GM12878 (cell line): ENCODE data around the gene PDE12. TPM values are rescaled to one million over a fixed set of nuclear protein-coding genes. Genes with fewer than 3 reads are reported as not detected.

ENCODE experiments used
- ATAC-seq: fragments of 200-7000 bp; cut with Tn5 transposase; 3 replicates; pipeline ENCODE4 v1.9.1; 2020; ENCODE audit warnings: mild to moderate bottlenecking, moderate library complexity
- BruUV-seq: library from RNA; stranded (reverse); fragments of 400-500 nt; replicated peaks from 2 replicates; lab custom pipeline; 2021; lab: Mats Ljungman, UMichigan
- CTCF ChIA-PET: fragments of 300-600 bp; sonication (Branson Sonifier 250); formaldehyde crosslinking; extraction: SDS; loops from one replicate; lab custom pipeline; 2021; ENCODE audit warnings: inconsistent platforms; lab: Yijun Ruan, JAX
- POLR2A ChIA-PET: fragments of 350-600 bp; formaldehyde crosslinking; extraction: SDS; loops from one replicate; lab custom pipeline; 2021; ENCODE audit warnings: inconsistent platforms; lab: Charles Lee
- RAD21 ChIA-PET: fragments of 300-600 bp; sonication (Branson Sonifier 250); formaldehyde crosslinking; loops from one replicate; lab custom pipeline; 2023; ENCODE audit warnings: antibody characterized with exemption; ENCODE audit not compliant: unreplicated experiment; lab: Charles Lee
- SMC1A ChIA-PET: fragments of 300-600 bp; sonication (Branson Sonifier 250); formaldehyde crosslinking; loops from one replicate; lab custom pipeline; 2023; ENCODE audit not compliant: unreplicated experiment, uncharacterized antibody; lab: Charles Lee
- DNase-seq: peaks from one replicate; pipeline ENCODE4 v3.0.0-alpha.2; 2011; ENCODE audit warnings: low read depth, low spot score
- FAIRE-seq: peaks from 3 replicates; lab custom pipeline; 2011; peaks lifted over from hg19 to GRCh38; lab: Jason Lieb, UNC
- H2AFZ ChIP-seq: 2 replicates; pipeline ENCODE4 v1.6.0; 2011; ENCODE audit warnings: low read depth, low read length, control low read depth; ENCODE audit not compliant: control insufficient read depth
- H3K27ac ChIP-seq: 2 replicates; pipeline ENCODE4 v1.5.1; 2011; ENCODE audit warnings: control low read depth; ENCODE audit not compliant: control insufficient read depth, insufficient read depth
- H3K27me3 ChIP-seq, 2 experiments: replicated peaks in 1 of 2; 2 replicates each; pipeline versions ENCODE4 v1.6.0 to v1.6.1; 2011; ENCODE audit warnings: low read length in 1 of 2; ENCODE audit not compliant: control insufficient read depth in 2 of 2, insufficient read depth in 2 of 2
- H3K36me3 ChIP-seq, 2 experiments: 2 replicates each; pipeline ENCODE4 v1.5.1; 2011; ENCODE audit warnings: low read length in 1 of 2; ENCODE audit not compliant: control insufficient read depth in 2 of 2, insufficient read depth in 2 of 2
- H3K4me1 ChIP-seq: 2 replicates; pipeline ENCODE4 v1.6.1; 2011; ENCODE audit warnings: mild to moderate bottlenecking, low read length, moderate library complexity, mixed read lengths; ENCODE audit not compliant: control insufficient read depth, insufficient read depth
- H3K4me2 ChIP-seq: 2 replicates; pipeline ENCODE4 v1.6.0; 2011; ENCODE audit warnings: control low read depth; ENCODE audit not compliant: control insufficient read depth, insufficient read depth
- H3K4me3 ChIP-seq: fragments of 200-600 bp; sonication (generic); 2 replicates; pipeline ENCODE4 v1.5.1; 2016
- H3K79me2 ChIP-seq: 2 replicates; pipeline ENCODE4 v1.6.0; 2011; ENCODE audit warnings: low read length; ENCODE audit not compliant: control insufficient read depth, insufficient read depth
- H3K9ac ChIP-seq: 2 replicates; pipeline ENCODE4 v1.8.0; 2011; ENCODE audit warnings: low read length, control low read depth, mixed read lengths; ENCODE audit not compliant: control insufficient read depth, insufficient read depth
- H3K9me3 ChIP-seq: replicated peaks from 3 replicates; pipeline ENCODE4 v1.5.1; 2011; ENCODE audit warnings: mild to moderate bottlenecking, low read length; ENCODE audit not compliant: control insufficient read depth, insufficient read depth
- H4K20me1 ChIP-seq: 2 replicates; pipeline ENCODE4 v1.6.0; 2011; ENCODE audit not compliant: control insufficient read depth, insufficient read depth
- CHD1 ChIP-seq: IDR thresholded peaks from 2 replicates; pipeline ENCODE4 v1.6.1; 2012; ENCODE audit warnings: low read depth, low read length, improper control_type of control experiment
- MEF2B ChIP-seq: fragments of 450-650 bp; IDR thresholded peaks from 2 replicates; pipeline ENCODE4 v1.6.1; 2018; ENCODE audit warnings: mild to moderate bottlenecking, moderate library complexity; ENCODE audit not compliant: partially characterized antibody, poor library complexity, severe bottlenecking
- STAT1 ChIP-seq: fragments of 450-650 bp; conservative IDR thresholded peaks from 2 replicates; pipeline ENCODE4 v1.6.1; 2014; ENCODE audit warnings: antibody characterized with exemption, mild to moderate bottlenecking
- WRNIP1 ChIP-seq: IDR thresholded peaks from 2 replicates; pipeline ENCODE4 v1.6.1; 2011; ENCODE audit warnings: low read depth, low read length, improper control_type of control experiment, borderline replicate concordance
- ZNF217 ChIP-seq: fragments of 450-650 bp; IDR thresholded peaks from 2 replicates; pipeline ENCODE4 v1.6.1; 2017; ENCODE audit warnings: antibody characterized with exemption, mild to moderate bottlenecking
- ZNF687 ChIP-seq: fragments of 450-650 bp; IDR thresholded peaks from 2 replicates; pipeline ENCODE4 v1.6.1; 2017; ENCODE audit warnings: mild to moderate bottlenecking, moderate library complexity
- WGBS: methylation state at CpG from one replicate; pipeline ENCODE4 v1.1.6; 2016; ENCODE audit warnings: low lambda C conversion rate; ENCODE audit not compliant: insufficient replicate concordance, insufficient coverage; ENCODE audit errors: missing lambda C conversion rate; 5-methylcytosine and 5-hydroxymethylcytosine counted together
- in situ Hi-C: fragments of 300-500 bp; cut with MboI; formaldehyde crosslinking; loops from 9 replicates; pipeline ENCODE4 v1.14.3; 2018; ENCODE audit warnings: mixed read lengths
- intact Hi-C: fragments of 100-400 bp; cut with micrococcal nuclease; formaldehyde crosslinking; loops from one replicate; pipeline ENCODE4 v1.14.2; 2022; ENCODE audit not compliant: unreplicated experiment
- polyA plus RNA-seq, 11 experiments: library from polyadenylated mRNA; depleted of rRNA in 4 of 11; unstranded in 6 of 11; stranded (reverse) in 5 of 11; fragments of >200 nt; fragmentation: Nextera tagmentation in 4 of 11; fragmentation: Illumina TruSeq in 1 of 11; extraction: Ambion mirVana in 4 of 11; extraction: Trizol in 1 of 11; gene quantifications; 1 replicate in 1 of 11; 2 replicates in 10 of 11; pipeline versions ENCODE4 v1.2.1 to v1.2.3, GENCODE V29; 2011 to 2016; ENCODE audit warnings: inconsistent platforms in 2 of 11, missing spikeins in 2 of 11, low read depth in 1 of 11
- total RNA-seq, 4 experiments: library from RNA; depleted of rRNA in 3 of 4; stranded (reverse); fragments of >200 nt in 3 of 4; fragmentation: Illumina TruSeq in 1 of 4; extraction: Trizol in 1 of 4; gene quantifications; 2 replicates each; pipeline versions ENCODE4 v1.2.1 to v1.2.3, GENCODE V29; 2013 to 2021
- TF ChIP-seq, protein P1 (sequence below): IDR thresholded peaks from 2 replicates; pipeline ENCODE4 v1.6.1; 2011; ENCODE audit warnings: mild to moderate bottlenecking, low read depth, low read length, moderate library complexity; ENCODE audit not compliant: insufficient replicate concordance

Gene PDE12
- total and polyA plus RNA-seq, 10 of the 15 experiments (the other 5 are each of a cell fraction or from before 2014, with no cell fraction given): 3.0 to 26.1 (median 17.4) TPM

DNA sequence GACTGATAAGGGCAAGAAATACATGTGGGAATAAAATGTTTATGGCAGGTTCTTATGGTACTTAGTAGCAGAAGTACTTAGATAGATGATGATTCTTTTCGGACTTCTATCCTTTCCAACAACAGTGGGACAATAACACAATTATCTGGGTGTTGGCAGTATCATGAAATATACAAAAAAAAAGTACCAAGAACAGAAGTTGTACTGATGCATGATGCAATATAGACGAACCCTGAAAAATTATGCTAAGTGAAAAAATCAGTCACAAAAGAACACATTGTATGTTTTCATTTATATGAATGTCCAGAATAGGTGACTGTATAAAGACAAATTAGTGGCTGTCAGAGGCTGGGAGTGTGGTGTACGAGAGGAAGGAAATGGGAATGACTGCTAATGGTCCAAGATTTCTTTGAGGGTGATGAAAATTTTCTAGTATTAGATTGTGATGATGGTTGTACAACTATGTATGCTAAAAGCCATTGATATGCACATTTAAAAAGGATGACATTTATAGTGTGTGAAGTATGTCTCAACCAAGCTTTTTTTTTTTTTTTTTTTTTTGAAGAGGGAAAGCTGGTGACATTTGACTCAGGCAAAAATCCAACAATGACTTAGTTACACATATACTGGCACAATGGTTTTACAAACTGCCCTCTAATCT is 20.0 kb downstream of the PDE12 start:
- in situ Hi-C loops (no loop called here), intact Hi-C loops (no loop called here)
- no peaks in the 10 kb centered on the region for H3K27me3 ChIP-seq
- no peak for TF ChIP-seq MEF2B
- no peak overlapping the region for H3K9ac ChIP-seq
- peaks cover 3 to 32% of the 10 kb centered on the region in 2 experiments; a peak in 3 of 4 replicates for H3K36me3 ChIP-seq
- 92% methylated on average over 3 of the region's 3 CpGs for WGBS
- ChIA-PET POLR2A (interaction anchor here (0.6 to 1.1 kb wide), 3 partner anchors 12 to 70 kb away, joined by 3 to 4 read pairs (median 4); partner anchors contain the start of gene ARF4), SMC1A (interaction anchor here (1.0 to 1.8 kb wide), 2 partner anchors 10 to 12 kb away, joined by 5 read pairs; no protein-coding TSS in a partner anchor), CTCF (no interaction called here), RAD21 (interaction anchor here (0.6 to 2.5 kb wide), 2 partner anchors 179 to 487 kb away, joined by 3 to 5 read pairs; no protein-coding TSS in a partner anchor)
- no peak overlapping the region for H3K4me3 ChIP-seq
- H3K27ac ChIP-seq: no peak overlapping the region
- FAIRE-seq: no peak
- H3K79me2 ChIP-seq: peaks cover 4% of the 10 kb centered on the region
- H3K9me3 ChIP-seq: no peaks in the 10 kb centered on the region
- ATAC-seq: no peak
- H4K20me1 ChIP-seq: no peaks in the 10 kb centered on the region
- DNase-seq: no peak
- H3K4me1 ChIP-seq: no peaks in the 10 kb centered on the region
- H3K4me2 ChIP-seq: no peak overlapping the region
- BruUV-seq: no TSS peak
- no peak overlapping the region for H2AFZ ChIP-seq

GRCh38 chr3:57577801-57578200 is 21.7 kb downstream of the PDE12 start:
- ChIA-PET SMC1A (interaction anchor here (1.8 kb wide), 1 partner anchor 10 kb away, joined by 5 read pairs; no protein-coding TSS in a partner anchor), POLR2A (no interaction called here), RAD21 (interaction anchor here (2.5 kb wide), 1 partner anchor 180 kb away, joined by 5 read pairs; no protein-coding TSS in a partner anchor), CTCF (interaction anchor here (1.0 kb wide), 1 partner anchor 12 kb away, joined by 3 read pairs; no protein-coding TSS in a partner anchor)
- Histone ChIP-seq H3K4me1 (no peaks in the 10 kb centered on the region), H3K79me2 (peaks cover 9% of the 10 kb centered on the region), H3K9ac (no peak overlapping the region), H4K20me1 (no peaks in the 10 kb centered on the region), H2AFZ (no peak overlapping the region), H3K4me2 (no peak overlapping the region), H3K27me3 (no peaks in the 10 kb centered on the region), H3K9me3 (no peaks in the 10 kb centered on the region), H3K36me3 (peaks cover 3 to 28% of the 10 kb centered on the region in 2 experiments; a peak in 3 of 4 replicates), H3K27ac (no peak overlapping the region), H3K4me3 (no peak overlapping the region)
- DNase-seq (no peak), ATAC-seq (no peak), FAIRE-seq (no peak)
- WGBS: 97% methylated on average over 9 of the region's 9 CpGs
- BruUV-seq: no TSS peak
- in situ Hi-C loops: no loop called here
- intact Hi-C loops: no loop called here
- no peak for TF ChIP-seq CHD1
- TF ChIP-seq STAT1: no peak
- no peak for TF ChIP-seq ZNF217
- TF ChIP-seq ZNF687: no peak
- TF ChIP-seq, protein P1, sequence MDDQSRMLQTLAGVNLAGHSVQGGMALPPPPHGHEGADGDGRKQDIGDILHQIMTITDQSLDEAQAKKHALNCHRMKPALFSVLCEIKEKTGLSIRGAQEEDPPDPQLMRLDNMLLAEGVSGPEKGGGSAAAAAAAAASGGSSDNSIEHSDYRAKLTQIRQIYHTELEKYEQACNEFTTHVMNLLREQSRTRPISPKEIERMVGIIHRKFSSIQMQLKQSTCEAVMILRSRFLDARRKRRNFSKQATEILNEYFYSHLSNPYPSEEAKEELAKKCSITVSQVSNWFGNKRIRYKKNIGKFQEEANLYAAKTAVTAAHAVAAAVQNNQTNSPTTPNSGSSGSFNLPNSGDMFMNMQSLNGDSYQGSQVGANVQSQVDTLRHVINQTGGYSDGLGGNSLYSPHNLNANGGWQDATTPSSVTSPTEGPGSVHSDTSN: no peak
- no peak for TF ChIP-seq WRNIP1
- no peak for TF ChIP-seq MEF2B
